OCI-LY1 (cell line): Measurements from ENCODE around the gene TMEM187.
A peak's percentile ranks its signal among the peaks of the same experiment; 100 is the strongest.

Experiments
- H2AFZ ChIP-seq: fragments of 200-600 bp; sonication (generic), shearing (Covaris generic); 2 replicates; pipeline ENCODE4 v1.6.0; 2014; ENCODE audit warnings: antibody characterized with exemption, mild to moderate bottlenecking, low read length
- H3F3A ChIP-seq: fragments of 200-600 bp; sonication (generic), shearing (Covaris generic); 2 replicates; pipeline ENCODE4 v1.6.0; 2014; ENCODE audit warnings: mild to moderate bottlenecking, antibody characterized with exemption, low read length, moderate library complexity; ENCODE audit not compliant: insufficient read depth
- H3K27ac ChIP-seq: fragments of 200-600 bp; sonication (generic); 2 replicates; pipeline ENCODE4 v1.5.1; 2014; ENCODE audit warnings: low read length, mixed run types, mild to moderate bottlenecking, low read depth; ENCODE audit not compliant: poor library complexity, severe bottlenecking
- H3K27me3 ChIP-seq: fragments of 200-600 bp; sonication (generic); 2 replicates; pipeline ENCODE4 v1.6.0; 2014; ENCODE audit warnings: antibody characterized with exemption, mild to moderate bottlenecking, low read length, moderate library complexity; ENCODE audit not compliant: insufficient read depth
- H3K36me3 ChIP-seq: fragments of 200-600 bp; sonication (generic); 2 replicates; pipeline ENCODE4 v1.6.1; 2014; ENCODE audit warnings: mild to moderate bottlenecking, antibody characterized with exemption, low read length, moderate library complexity, mixed read lengths; ENCODE audit not compliant: insufficient read depth
- H3K4me1 ChIP-seq: fragments of 200-600 bp; sonication (generic); 2 replicates; pipeline ENCODE4 v1.5.1; 2014; ENCODE audit warnings: mild to moderate bottlenecking, low read length, moderate library complexity; ENCODE audit not compliant: insufficient read depth, severe bottlenecking
- H3K4me2 ChIP-seq: fragments of 200-600 bp; sonication (generic), shearing (Covaris generic); 2 replicates; pipeline ENCODE4 v1.6.1; 2014; ENCODE audit warnings: low read length
- H3K4me3 ChIP-seq: fragments of 200-600 bp; sonication (generic); 2 replicates; pipeline ENCODE4 v1.5.1; 2014; ENCODE audit warnings: low read length, low read depth, mild to moderate bottlenecking, mixed read lengths; ENCODE audit not compliant: poor library complexity, severe bottlenecking
- H3K79me2 ChIP-seq: fragments of 200-600 bp; shearing (Covaris generic); 2 replicates; pipeline ENCODE4 v1.6.1; 2016; ENCODE audit warnings: mixed run types, low read length, mixed read lengths; ENCODE audit not compliant: insufficient read depth
- H3K9ac ChIP-seq: fragments of 200-600 bp; sonication (generic), shearing (Covaris generic); 2 replicates; pipeline ENCODE4 v1.6.1; 2014; ENCODE audit warnings: mild to moderate bottlenecking, low read length, mixed read lengths
- H3K9me2 ChIP-seq: fragments of 200-600 bp; sonication (generic), shearing (Covaris generic); 2 replicates; pipeline ENCODE4 v1.6.1; 2014; ENCODE audit warnings: low read depth, mild to moderate bottlenecking, low read length, mixed read lengths
- H3K9me3 ChIP-seq: fragments of 200-600 bp; shearing (Covaris generic); 2 replicates; pipeline ENCODE4 v1.6.1; 2014; ENCODE audit warnings: low read length, mixed read lengths
- H4K20me1 ChIP-seq: fragments of 200-600 bp; sonication (generic), shearing (Covaris generic); 2 replicates; pipeline ENCODE4 v1.6.0; 2016; ENCODE audit warnings: mild to moderate bottlenecking, low read length; ENCODE audit not compliant: insufficient read depth
- EZH2 ChIP-seq: fragments of 200-600 bp; sonication (generic), shearing (Covaris generic); IDR thresholded peaks from 2 replicates; pipeline ENCODE4 v1.8.0; 2017; ENCODE audit warnings: borderline replicate concordance, mixed run types, mild to moderate bottlenecking, antibody characterized with exemption, low read length, moderate library complexity, mixed read lengths
- TF ChIP-seq, protein P1 (sequence below): fragments of 200-600 bp; sonication (generic), shearing (Covaris generic); IDR thresholded peaks from 2 replicates; pipeline ENCODE4 v1.5.1; 2017; ENCODE audit warnings: mild to moderate bottlenecking, antibody characterized with exemption, low read length, moderate library complexity, mixed read lengths

TMEM187 gene

DNA sequence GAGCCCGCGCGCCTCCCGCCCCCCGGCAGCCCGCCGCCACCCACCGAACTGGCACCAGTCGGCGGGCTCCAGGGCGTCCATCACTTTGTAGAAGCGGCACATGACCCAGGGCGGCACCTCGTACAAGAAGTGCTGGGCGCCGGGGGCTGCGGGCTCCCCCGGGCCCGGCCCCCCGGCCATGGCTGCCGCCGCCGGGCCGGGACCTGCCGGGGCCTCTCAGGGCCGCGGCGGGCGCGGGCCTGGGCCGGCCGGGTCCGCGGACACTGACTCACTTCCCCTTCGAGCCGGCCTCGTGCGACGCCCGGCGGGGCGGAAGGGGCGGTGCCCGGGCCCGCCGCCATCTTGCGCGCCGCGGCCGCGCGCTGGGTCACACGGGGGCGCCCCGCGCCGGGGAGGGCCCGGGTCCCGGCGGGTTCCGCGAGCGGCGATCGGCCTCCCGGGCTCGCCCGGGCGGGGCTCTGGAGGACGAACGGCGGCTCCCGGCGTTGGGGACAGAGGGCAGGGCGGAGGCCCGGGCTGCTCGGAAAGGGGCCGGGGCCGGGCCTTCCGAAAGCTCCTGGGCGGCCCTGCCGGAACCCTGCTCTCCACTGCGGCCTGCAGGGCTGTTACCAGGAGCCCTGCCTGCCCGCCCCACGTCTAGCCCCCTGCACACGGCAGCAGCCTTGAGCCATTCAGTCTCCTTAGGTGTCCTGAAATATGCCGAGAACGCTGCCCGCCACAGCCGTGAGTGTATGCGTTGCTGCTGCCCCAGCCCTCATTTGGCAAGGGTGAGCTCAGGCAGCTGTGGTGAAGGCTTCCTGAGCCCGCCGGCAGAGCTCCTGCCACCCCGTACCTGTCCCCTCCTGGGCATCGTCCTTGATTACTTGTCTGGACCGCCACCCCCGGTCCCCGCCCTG, 47.3 kb downstream of the TMEM187 start, which contains the start of gene IRAK1:
Gene IRAK1 (minus strand): TSS at position 270 of the 896 bp plus-strand sequence. CDS start 90 bp downstream, at position 180.
- H3K27me3 ChIP-seq, result no peaks in the 10 kb centered on the region

DNA sequence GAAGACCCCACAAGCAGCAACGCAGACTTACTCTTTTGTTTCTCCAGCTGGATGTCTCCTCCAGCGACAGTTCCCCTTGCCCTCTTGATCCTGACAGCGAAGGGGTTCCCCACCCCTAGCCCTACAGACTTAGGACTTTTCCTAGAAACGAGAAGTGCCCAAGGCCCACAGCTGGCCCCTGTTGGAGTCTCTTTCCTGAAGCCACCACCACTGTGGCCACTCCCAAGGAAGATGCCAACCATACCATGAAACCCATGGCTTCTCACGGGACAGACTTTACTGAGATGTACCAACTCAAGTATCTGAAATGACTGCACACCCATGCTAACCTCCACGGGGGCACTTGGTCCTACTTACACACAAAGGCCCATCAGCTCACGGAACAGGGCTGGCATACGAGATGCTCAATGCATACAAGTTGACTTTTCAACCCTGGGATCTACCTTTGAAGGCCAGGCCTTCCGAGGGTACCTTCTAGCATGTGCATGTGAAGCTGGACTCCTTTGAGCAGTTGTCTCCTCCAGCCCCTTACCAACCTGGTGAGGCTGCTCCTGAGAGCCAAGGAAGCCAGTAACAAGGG, 48.1 kb downstream of the TMEM187 start:
- Histone ChIP-seq H2AFZ (no peak overlapping the region), H3K9me2 (no peaks in the 10 kb centered on the region), H3F3A (no peaks in the 10 kb centered on the region), H3K36me3 (peaks cover 31% of the 10 kb centered on the region), H3K27me3 (no peaks in the 10 kb centered on the region), H3K9ac (peak overlapping the region; percentile 96), H3K79me2 (no peaks in the 10 kb centered on the region), H3K9me3 (no peaks in the 10 kb centered on the region), H3K27ac (peak overlapping the region; percentile 88), H3K4me3 (peak overlapping the region; percentile 84), H3K4me1 (peaks cover 43% of the 10 kb centered on the region), H4K20me1 (no peaks in the 10 kb centered on the region), H3K4me2 (peak overlapping the region; percentile 88)
- no peak for TF ChIP-seq EZH2
- TF ChIP-seq, protein P1, sequence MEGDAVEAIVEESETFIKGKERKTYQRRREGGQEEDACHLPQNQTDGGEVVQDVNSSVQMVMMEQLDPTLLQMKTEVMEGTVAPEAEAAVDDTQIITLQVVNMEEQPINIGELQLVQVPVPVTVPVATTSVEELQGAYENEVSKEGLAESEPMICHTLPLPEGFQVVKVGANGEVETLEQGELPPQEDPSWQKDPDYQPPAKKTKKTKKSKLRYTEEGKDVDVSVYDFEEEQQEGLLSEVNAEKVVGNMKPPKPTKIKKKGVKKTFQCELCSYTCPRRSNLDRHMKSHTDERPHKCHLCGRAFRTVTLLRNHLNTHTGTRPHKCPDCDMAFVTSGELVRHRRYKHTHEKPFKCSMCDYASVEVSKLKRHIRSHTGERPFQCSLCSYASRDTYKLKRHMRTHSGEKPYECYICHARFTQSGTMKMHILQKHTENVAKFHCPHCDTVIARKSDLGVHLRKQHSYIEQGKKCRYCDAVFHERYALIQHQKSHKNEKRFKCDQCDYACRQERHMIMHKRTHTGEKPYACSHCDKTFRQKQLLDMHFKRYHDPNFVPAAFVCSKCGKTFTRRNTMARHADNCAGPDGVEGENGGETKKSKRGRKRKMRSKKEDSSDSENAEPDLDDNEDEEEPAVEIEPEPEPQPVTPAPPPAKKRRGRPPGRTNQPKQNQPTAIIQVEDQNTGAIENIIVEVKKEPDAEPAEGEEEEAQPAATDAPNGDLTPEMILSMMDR, result no peak

More for the DNA sequence above, 47.3 kb downstream of the TMEM187 start, which contains the start of gene IRAK1:
- H4K20me1 ChIP-seq, result no peaks in the 10 kb centered on the region
- peak within 1 kb of the TSS; percentile 84 for H3K4me3 ChIP-seq
- no peaks in the 10 kb centered on the region for H3F3A ChIP-seq
- no peaks in the 10 kb centered on the region for H3K79me2 ChIP-seq
- H3K4me2 ChIP-seq, result peak within 1 kb of the TSS; percentile 88
- TF ChIP-seq, protein P1, result no peak
- TF ChIP-seq EZH2, result no peak
- no peaks in the 10 kb centered on the region for H3K9me3 ChIP-seq
- H3K4me1 ChIP-seq, result peaks cover 43% of the 10 kb centered on the region
- H3K9ac ChIP-seq, result peak within 1 kb of the TSS; percentile 96
- H3K9me2 ChIP-seq, result no peaks in the 10 kb centered on the region
- H3K27ac ChIP-seq, result peak within 1 kb of the TSS; percentile 88
- H3K36me3 ChIP-seq, result peaks cover 38% of the 10 kb centered on the region
- H2AFZ ChIP-seq, result no peak within 1 kb of the TSS

GRCh38 chrX:154021131-154021611, 48.6 kb downstream of the TMEM187 start:
- H3K27me3 ChIP-seq, result no peaks in the 10 kb centered on the region
- H2AFZ ChIP-seq, result no peak overlapping the region
- H3F3A ChIP-seq, result no peaks in the 10 kb centered on the region
- H3K79me2 ChIP-seq, result no peaks in the 10 kb centered on the region
- H3K9ac ChIP-seq, result peak overlapping the region; percentile 96; the same call in 1 of the 2 replicates
- no peak for TF ChIP-seq EZH2
- TF ChIP-seq, protein P1, result no peak
- peaks cover 43% of the 10 kb centered on the region for H3K4me1 ChIP-seq
- peak overlapping the region; percentile 88 for H3K4me2 ChIP-seq
- peak overlapping the region; percentile 84 for H3K4me3 ChIP-seq
- peak overlapping the region; percentile 88 for H3K27ac ChIP-seq
- H3K9me2 ChIP-seq, result no peaks in the 10 kb centered on the region
- peaks cover 25% of the 10 kb centered on the region for H3K36me3 ChIP-seq
- H4K20me1 ChIP-seq, result no peaks in the 10 kb centered on the region
- no peaks in the 10 kb centered on the region for H3K9me3 ChIP-seq
